ENCODE results near the gene CEP20. TPM values are rescaled to one million over a fixed set of nuclear protein-coding genes. Genes with fewer than 3 reads are reported as not detected.
A peak's percentile ranks its signal among the peaks of the same experiment; 100 is the strongest.
"Not testable (repeated sequence)": the region's sequence is repeated elsewhere in the genome, so short reads cannot be mapped to it uniquely, and the experiment has no call there.

The CEP20 gene
- total RNA-seq, 4 donors from 2014 or later = 34.1 to 66.9 (median 49.6) TPM

DNA sequence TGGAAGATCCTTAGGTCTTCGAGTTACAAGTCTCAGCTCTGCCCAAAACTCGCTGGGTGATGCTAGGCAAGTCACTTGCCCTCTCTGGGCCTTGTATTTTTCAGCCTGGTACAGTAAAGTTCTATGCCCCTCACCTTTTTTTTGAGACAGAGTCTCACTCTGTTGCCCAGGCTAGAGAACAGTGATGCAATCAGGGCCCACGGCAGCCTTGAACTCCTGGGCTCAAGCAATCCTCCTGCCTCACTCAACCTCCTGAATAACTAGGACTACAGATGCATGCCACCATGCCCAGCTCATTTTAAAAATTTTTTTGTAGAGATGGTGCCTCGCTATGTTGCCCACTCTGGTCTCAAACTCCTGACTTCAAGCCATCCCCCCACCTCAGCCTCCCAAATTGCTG, 35.4 kb downstream of the CEP20 start:
- Histone ChIP-seq H3K9me3 (no peaks in the 10 kb centered on the region), H3K27me3 (peaks cover 8% of the 10 kb centered on the region), H3K27ac (peak overlapping the region; percentile 74 to 97 (median 94)), H3K36me3 (peaks cover 0 to 37% of the 10 kb centered on the region in 2 donors), H3K4me1 (peaks cover 0 to 52% (median 4%) of the 10 kb centered on the region in 3 donors), H3K4me3 (peak overlapping the region; percentile 54 to 70)
- 62 to 63% methylated on average over 2 to 4 of the region's 4 CpGs for WGBS, 2 donors (ENCODE audit: low coverage in 1 of 2)
- ATAC-seq = no peak
- TF ChIP-seq, protein P1, sequence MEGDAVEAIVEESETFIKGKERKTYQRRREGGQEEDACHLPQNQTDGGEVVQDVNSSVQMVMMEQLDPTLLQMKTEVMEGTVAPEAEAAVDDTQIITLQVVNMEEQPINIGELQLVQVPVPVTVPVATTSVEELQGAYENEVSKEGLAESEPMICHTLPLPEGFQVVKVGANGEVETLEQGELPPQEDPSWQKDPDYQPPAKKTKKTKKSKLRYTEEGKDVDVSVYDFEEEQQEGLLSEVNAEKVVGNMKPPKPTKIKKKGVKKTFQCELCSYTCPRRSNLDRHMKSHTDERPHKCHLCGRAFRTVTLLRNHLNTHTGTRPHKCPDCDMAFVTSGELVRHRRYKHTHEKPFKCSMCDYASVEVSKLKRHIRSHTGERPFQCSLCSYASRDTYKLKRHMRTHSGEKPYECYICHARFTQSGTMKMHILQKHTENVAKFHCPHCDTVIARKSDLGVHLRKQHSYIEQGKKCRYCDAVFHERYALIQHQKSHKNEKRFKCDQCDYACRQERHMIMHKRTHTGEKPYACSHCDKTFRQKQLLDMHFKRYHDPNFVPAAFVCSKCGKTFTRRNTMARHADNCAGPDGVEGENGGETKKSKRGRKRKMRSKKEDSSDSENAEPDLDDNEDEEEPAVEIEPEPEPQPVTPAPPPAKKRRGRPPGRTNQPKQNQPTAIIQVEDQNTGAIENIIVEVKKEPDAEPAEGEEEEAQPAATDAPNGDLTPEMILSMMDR (IDR thresholded peaks at IDR 0.05) = peak in 1 of 4 experiments; percentile 0
- TF ChIP-seq POLR2AphosphoS5 (IDR thresholded peaks at IDR 0.05) (peak; percentile 3), POLR2A (IDR thresholded peaks at IDR 0.05) (peak; percentile 15 to 18), EP300 (IDR thresholded peaks at IDR 0.05) (no peak)

DNA sequence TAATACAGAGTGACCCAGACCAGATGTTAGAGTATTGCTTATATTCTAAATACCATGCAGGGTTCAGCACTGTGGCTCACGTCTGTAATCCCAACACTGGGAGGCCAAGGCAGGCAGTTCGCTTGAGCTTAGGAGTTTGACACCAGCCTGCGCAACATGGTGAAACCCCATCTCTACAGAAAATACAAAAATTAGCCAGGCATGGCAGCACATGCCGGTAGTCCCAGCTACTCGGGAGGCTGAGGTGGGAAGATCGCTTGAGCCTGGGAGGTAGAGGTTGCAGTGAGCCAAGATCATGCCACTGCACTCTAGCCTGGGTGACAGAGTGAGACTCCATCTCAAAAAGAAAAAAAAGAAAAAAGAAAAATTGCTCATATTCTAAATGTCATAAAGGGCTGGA, 37.8 kb downstream of the CEP20 start:
- Histone ChIP-seq H3K27ac (peak overlapping the region; percentile 74 to 97 (median 94)), H3K36me3 (peaks cover 0 to 49% of the 10 kb centered on the region in 2 donors), H3K4me3 (peak overlapping the region; percentile 54 to 70), H3K4me1 (peaks cover 0 to 63% (median 0%) of the 10 kb centered on the region in 3 donors)
- not testable (repeated sequence) for H3K27me3 ChIP-seq, ATAC-seq, H3K9me3 ChIP-seq
- WGBS, 2 donors (ENCODE audit: low coverage in 1 of 2) = 21 to 30% methylated on average over 3 to 4 of the region's 6 CpGs

DNA sequence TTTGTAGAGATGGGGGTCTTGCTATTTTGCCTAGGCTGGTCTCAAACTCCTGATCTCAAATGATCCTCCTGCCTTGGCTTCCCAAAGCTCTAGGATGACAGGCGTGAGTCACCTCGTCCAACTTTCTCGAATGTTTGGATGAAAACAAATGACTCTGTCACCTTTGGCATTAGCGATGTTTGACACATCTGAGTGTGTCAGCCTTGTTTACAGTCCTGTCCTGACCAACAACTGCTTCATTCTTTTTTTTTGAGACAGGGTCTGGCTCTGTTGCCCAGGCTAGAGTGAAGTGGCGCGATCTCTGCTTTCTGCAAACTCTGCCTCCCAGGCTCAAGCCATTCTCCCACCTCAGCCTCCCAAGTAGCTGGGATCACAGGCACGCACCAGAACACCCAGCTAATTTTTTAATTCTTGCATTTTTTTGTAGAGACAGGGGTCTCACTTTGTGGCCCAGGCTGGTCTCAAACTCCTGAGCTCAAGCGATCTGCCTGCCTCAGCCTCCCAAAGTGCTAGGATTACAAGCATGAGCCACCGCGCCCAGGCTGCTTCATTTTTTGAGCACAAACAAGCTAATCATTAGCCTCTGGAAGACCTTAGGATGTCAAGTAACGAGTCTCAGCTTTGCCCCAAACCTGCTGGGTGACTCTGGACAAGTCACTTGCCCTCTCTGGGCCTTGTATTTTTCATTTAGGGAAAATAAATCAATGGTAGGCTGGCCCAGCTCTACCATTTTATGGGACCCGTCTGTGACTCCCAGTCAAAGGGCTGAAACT, 39.0 kb downstream of the CEP20 start:
- H3K4me3 ChIP-seq = peak overlapping the region; percentile 54 to 70
- H3K27me3 ChIP-seq = no peaks in the 10 kb centered on the region
- H3K27ac ChIP-seq = peak overlapping the region; percentile 74 to 95 (median 86)
- TF ChIP-seq POLR2A (IDR thresholded peaks at IDR 0.05) (no peak), POLR2AphosphoS5 (IDR thresholded peaks at IDR 0.05) (peak; percentile 4), EP300 (IDR thresholded peaks at IDR 0.05) (no peak)
- TF ChIP-seq, protein P1 (IDR thresholded peaks at IDR 0.05) = no peak
- peaks cover 0 to 75% (median 0%) of the 10 kb centered on the region in 3 donors for H3K4me1 ChIP-seq
- 38 to 50% methylated on average over 7 to 11 of the region's 12 CpGs for WGBS, 2 donors (ENCODE audit: low coverage in 1 of 2)
- H3K9me3 ChIP-seq = no peaks in the 10 kb centered on the region
- ATAC-seq = no peak
- peaks cover 0 to 56% of the 10 kb centered on the region in 2 donors for H3K36me3 ChIP-seq

DNA sequence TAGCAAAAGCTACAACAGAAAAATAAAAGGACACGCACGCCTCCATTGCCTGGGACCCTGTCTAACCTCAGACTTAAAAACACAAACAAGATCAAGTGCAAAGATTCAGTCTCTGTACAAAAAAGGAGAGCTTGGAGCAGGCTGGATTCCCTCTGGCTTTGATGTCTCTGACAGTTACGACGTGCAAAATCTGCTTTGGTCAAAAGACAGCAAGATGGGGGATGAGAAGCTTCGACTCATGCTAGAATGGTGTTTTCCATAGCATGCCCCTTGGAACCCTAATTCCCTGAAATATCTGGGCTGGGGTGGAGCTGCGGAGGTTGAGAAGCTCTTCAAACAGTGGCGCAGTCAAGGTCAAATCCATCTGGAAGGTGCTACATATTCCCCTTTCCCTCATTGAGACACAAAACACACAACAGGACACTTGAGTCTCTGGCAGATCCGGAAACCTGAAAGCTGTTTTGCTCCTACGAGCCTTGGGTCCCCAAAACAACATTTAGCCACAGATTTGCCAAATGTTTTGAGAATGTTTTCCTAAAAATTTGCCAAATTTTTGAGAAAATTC, 40.7 kb downstream of the CEP20 start:
- peaks cover 0 to 92% (median 0%) of the 10 kb centered on the region in 3 donors for H3K4me1 ChIP-seq

DNA sequence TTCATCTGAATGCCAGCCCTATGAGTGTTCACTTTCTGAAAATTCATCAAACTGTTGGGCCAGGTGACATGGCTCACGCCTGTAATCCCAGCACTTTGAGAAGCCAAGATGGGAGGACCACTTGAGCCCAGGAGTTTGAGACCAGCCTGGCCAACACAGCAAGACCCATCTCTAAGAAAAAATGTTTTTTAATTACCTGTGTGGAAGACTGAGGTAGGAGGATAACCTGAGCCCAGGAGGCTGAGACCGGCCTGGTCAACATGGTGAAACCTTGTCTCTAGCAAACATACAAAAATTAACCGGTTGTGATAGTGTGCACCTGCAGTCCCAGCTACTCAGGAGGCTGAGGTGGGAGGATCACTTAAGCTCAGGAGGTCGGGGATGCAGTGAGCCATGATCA, 41.9 kb downstream of the CEP20 start:
- H3K27ac ChIP-seq = peak overlapping the region; percentile 74 to 95 (median 85)
- no peaks in the 10 kb centered on the region for H3K27me3 ChIP-seq
- WGBS, 2 donors (ENCODE audit: low coverage in 1 of 2) = 48 to 49% methylated on average over 4 of the region's 4 CpGs
- H3K4me1 ChIP-seq = peaks cover 0 to 100% (median 5%) of the 10 kb centered on the region in 3 donors
- H3K4me3 ChIP-seq = peak overlapping the region; percentile 10 to 70
- peak; percentile 4 for ATAC-seq
- TF ChIP-seq, protein P1 (IDR thresholded peaks at IDR 0.05) = no peak
- TF ChIP-seq POLR2AphosphoS5 (IDR thresholded peaks at IDR 0.05) (no peak), POLR2A (IDR thresholded peaks at IDR 0.05) (no peak), EP300 (IDR thresholded peaks at IDR 0.05) (no peak)
- H3K36me3 ChIP-seq = peaks cover 0 to 61% of the 10 kb centered on the region in 2 donors
- no peaks in the 10 kb centered on the region for H3K9me3 ChIP-seq

More for the DNA sequence above, 40.7 kb downstream of the CEP20 start:
- Histone ChIP-seq H3K9me3 (no peaks in the 10 kb centered on the region), H3K4me3 (peak overlapping the region; percentile 7 to 70), H3K27me3 (no peaks in the 10 kb centered on the region), H3K27ac (peak overlapping the region; percentile 74 to 95 (median 85)), H3K36me3 (peaks cover 0 to 59% of the 10 kb centered on the region in 2 donors)
- TF ChIP-seq POLR2AphosphoS5 (IDR thresholded peaks at IDR 0.05) (no peak), EP300 (IDR thresholded peaks at IDR 0.05) (no peak), POLR2A (IDR thresholded peaks at IDR 0.05) (no peak)
- TF ChIP-seq, protein P1 (IDR thresholded peaks at IDR 0.05) = no peak
- peak; percentile 14 for ATAC-seq
- whole genome bisulfite sequencing, 2 donors (ENCODE audit: low coverage in 1 of 2) = 23 to 33% methylated on average over 6 to 8 of the region's 9 CpGs

Measured in gastroesophageal sphincter (tissue), 4 donors.